NK-92 treated with Interleukin-12 subunit alpha and Interleukin-12 subunit beta, amount 100 ng/mL, for 24 hours (cell line): ENCODE measurements around the gene FGD6.
"Not testable (repeated sequence)": the region's sequence is repeated elsewhere in the genome, so short reads cannot be mapped to it uniquely, and the experiment has no call there.

Experiments used
- DNase-seq: peaks from one replicate; lab custom pipeline; 2025; lab: John Stamatoyannopoulos, UW

FGD6 gene

DNA sequence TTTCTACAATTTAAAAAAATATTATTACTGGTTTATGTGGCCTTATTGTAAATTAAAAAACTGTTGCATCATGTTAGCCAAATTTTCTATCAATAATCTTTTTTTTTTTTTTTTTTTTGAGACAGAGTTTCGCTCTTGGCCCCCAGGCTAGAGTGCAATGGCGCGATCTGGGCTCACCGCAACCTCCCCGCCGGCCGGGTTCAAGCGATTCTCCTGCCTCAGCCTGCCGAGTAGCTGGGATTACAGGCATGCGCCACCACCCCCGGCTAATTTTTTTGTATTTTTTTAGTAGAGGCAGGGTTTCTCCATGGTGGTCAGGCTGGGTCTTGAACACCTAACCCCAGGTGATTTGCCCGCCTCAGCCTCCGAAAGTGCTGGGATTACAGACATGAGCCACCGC is 16.9 kb upstream of the FGD6 start:
- not testable (repeated sequence) for DNase-seq

DNA sequence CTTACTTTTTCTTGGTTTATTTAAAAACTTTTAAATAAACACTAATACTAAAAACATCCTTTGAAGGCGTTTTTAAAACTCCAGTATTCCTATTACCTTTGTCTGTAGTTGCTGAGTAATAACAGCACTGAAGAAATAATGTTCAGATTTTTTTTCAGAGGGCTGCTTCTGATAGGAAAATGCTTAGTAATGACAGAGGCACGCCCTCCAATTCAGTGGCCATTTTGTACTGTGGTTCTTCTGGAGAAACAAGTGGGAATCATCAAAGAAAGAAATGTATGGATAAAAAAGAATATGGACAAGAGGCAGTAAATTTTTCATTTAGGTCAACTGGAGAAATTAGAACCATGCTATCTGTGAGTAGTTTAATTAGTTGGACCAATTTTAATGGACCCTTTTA is 13.9 kb upstream of the FGD6 start:
- no peak for DNase-seq

DNA sequence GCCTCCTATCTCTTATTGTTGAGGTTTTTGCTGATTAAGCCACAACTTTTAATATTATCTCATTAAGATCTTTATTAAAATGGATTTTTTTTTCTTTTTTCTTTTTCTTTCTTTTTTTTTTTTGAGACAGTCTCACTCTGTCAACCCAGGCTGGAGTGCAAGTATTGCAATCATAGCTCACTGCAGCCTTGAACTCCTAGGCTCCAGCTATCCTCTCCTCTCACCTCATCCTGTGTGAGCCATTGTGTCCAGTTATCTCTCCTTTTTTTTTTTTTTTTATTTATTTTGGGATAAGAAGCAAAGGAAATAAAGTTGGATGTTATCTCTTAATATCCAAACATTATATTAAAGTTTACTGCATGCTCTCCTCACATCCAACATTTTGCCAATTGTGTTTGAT is 13.0 kb upstream of the FGD6 start:
- no peak for DNase-seq

DNA sequence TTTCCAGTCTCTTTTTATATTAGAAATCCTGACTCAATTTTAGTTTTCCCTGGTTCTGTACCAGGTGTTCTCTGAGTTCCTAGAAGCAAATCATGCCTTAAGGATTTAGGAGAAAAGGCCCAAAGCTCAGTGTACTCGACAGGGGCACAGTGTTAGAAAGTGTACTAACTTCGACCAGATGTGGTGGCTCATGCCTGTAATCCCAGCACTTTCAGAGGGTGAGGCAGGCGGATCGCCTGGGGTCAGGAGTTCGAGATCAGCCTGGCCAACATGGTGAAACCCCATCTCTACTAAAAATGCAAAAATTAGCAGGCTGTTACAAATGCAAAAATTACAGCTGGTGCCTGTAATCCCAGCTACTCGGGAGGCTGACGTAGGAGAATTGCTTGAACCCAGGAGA is 12.4 kb upstream of the FGD6 start:
- DNase-seq, result no peak

DNA sequence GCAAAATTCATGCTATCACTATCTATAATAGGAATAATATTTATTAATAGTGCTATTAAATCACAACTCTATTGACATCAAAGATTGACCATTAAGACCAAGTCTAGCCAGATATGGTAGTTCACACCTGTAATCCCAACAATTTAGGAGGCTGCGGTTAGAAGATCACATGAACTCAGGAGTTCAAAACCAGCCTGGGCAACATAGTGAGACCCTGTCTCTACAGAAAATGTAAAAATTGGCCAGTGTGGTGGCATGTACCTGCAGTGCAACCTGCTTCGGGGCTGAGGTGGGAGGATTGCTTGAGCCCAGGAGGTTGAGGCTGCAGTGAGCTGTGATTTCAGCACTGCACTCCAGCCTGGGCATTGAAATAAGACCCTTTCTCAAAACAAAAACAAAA is 11.3 kb upstream of the FGD6 start:
- DNase-seq, result no peak

DNA sequence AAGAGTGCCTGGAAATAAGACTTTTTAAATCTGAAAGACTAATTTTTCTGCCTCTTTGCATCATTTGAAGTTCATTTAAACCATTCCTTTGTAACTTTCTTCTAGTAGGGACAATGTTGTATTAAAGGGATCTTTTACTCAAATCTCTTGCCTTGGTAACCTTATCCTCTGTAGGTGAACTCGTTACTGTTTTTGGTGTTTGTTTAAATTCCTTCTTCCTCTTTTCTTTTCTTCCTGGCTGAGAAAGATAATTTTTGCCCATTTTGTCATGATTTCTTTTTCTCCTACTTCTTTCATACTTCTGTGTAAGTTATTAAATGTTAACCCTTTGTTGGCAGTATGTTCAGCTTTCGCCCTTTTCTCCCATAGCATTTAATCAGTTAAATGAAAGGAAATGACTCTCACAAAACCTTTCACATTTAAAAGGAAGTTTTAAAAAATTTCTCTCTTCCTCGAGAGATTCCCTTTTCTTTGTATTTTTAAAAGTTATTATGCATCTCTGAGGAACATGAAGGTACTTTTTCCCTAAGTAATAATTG is 10.6 kb upstream of the FGD6 start:
- no peak for DNase-seq

DNA sequence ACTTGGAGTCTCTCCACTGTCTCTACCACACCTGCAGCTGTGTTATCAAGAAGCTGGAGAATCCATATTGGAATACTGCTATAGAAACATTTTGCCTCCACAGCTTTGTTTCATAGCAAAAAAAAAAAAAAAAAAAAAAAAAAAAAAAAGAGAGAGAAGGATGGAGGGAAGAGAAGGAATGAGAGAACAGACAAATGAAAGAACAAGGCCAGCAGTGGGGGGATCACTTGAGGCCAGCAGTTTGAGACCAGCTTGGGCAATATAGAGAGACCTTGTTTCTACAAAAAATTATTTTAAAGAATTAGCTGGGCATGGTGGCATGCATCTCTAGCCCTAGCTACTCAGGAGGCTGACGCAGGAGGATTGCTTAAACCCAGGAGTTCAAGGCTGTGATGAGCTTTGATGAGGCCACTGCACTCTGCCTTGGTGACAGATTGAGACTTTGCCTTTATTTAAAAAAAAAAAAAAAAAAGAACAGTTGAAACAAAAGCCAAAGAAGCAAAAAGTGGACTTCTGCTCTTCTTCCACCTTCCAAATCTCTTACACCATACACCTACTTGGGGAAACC is 8.5 kb upstream of the FGD6 start:
- no peak for DNase-seq

DNA sequence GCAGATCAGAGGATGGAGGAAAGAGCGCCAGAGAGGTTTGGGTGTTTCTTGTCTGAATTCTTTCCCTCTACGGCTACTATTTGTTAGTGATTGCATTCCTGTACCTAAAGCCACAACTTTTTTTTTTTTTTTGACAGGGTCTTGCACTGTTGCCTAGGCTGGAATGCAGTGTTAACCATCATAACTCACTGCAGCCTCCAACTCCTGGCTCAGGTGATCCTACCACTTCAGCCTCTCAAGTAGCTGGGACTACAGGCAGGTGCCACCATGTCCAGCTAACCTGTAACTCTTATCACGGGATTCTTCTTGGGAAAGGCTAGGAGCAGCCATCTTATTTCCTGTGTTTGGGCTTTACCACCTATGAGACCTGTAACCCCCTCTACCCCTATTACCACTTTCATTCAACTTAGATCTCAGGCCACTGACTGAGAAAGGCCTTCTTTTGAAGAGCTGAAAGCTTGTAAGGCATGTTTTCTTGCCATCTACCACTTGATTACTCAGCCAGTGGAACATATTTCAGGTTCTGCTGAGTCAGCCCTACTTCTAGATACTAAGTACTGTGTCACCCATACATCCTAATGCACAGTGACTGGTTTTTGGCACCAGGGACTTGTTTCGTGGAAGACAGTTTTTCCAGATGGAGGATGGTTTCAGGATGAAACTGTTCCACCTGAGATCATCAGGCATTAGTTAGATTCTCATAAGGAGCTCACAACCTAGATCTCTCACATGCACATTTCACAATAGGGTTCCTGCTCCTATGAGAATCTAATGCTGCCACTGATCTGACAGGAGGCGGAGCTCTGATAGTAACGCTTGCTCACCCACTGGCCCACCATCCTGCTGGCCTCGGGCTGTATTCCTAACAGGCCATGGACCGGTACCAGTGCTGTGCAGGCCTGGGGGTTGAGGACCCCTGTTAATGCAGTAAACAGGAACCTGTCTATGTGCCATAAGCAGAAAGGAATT is 7.2 kb upstream of the FGD6 start:
- DNase-seq, result no peak

DNA sequence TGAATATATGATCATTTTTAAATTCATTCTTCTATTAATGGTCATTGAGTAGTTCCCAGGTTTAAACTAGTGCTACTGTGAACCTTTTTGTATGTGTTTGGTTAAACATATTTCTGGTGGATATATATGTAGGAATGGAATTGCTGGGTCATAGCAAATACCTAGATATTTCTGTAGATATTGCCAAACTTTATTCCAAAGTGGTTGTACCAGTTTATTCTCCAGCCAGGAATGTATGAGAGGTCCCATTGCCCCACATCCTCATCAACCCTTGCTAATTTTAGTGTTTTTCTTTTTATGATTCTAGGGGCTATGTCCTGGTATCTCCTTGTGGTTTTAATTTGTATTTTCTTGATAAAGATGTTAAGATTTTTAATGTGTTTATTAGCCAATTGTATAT is 3.5 kb upstream of the FGD6 start:
- no peak for DNase-seq

DNA sequence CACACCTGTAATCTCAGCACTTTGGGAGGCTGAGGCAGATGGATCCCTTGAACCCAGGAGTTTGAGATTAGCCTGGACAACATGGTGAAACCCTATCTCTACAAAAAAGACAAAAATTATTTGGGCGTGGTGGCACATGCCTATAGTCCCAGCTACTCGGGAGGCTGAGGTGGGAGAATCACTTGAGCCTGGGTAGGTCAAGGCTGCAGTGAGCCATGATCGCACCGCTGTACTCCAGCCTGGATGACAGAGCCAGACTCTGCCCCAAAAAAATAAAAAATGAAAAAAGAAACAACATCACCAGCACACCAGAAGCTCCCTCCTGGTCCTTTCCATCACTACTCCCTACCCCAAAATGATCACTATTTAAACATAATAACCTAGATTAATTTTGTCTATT is 2.9 kb upstream of the FGD6 start:
- DNase-seq, result no peak

DNA sequence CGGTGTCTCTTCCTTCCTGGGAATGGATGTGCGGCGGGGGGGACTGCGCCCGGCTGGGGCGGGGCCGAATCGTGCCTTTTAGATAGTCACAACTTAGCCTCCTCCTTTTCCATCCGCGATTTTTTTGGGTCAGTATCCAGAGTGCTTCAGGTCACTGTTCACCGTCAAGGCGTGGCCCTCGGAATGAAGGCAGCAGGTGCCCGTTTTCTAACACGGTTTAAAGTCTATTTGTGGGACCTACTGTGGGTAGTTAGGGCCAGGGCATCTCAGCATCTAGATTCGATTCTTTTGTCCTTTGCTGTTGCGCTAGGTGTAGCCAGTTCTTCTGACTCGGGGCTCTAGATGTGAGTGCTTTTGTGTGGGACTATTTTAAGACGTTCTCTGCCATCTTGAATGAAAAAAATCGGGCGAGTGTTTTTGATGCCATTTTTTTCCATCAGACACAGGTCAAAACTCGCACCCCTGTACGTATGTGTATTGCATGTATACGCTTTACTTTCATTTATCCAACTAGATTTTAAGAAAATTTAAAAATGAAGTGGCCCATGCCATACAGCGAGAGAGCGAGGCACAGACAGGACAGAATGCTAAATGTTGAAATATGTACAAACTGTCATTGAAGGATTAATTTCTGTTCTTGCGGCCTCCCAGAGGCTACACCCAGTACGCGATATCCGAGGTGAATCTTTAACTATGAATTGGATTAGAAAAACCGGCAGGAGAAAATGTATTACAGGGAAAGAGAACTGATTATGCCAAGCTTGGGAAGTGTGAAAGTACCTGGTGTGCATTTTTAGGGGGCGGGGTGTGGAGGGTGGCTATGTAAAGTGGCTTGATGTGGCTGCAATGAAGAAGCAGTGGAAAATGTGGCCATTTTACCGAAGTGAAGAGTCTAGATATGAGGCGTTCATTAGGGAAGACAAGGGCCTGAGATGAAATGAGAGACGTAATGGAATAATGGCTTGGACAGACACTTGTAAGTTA is 1.2 kb upstream of the FGD6 start:
- DNase-seq, result peak; percentile 40

DNA sequence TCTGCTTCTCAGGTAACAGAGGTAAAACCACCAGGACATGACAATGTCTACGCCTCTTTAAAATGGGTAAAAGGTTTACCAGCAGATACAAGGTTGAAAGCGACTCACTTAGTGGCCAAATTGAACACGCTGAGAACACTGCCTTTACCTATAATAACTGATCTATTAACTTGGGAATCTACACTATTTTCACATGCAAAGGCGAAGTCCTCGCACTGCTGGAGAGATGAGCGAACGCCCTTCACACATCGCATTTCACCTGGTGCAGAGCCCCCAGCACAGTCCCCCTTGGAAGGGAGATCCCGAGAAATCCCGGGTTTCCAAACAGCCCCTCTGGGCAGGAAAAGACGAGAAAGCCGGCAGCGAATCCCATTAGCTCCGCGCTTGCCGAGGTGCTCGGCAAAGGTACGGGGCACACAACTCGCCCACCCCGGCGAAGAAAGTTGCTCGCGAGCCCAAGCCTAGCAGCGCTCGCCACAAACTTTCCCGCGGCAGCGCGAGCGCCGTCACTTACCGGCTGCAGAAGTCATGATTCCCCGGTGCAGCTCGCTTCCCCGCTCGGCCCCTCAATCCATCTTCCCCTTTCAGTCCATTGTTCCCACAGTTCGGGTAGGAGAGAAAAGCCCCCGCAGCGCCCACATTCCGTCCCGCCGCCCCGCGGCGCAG is 423 bp downstream of the FGD6 start:
- DNase-seq, result no peak

DNA sequence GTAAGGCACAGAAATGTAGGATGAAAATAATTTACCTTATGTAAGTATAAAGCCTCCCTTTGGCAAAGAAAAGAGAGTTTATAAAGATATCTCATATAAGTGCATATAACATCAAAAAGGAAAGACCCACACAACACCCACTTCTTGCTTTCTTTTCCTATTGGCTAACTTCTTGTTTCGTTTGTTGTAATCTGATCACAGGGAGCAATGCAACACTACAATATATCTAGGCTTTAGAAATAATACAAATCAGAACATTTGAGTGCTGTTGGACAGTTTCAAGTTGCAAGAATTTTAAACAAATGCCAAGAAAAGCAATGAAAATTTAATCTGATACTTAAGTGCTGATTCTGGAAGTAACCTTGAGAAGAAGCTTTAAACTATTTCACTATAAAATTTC is 1.3 kb downstream of the FGD6 start:
- DNase-seq, result no peak

DNA sequence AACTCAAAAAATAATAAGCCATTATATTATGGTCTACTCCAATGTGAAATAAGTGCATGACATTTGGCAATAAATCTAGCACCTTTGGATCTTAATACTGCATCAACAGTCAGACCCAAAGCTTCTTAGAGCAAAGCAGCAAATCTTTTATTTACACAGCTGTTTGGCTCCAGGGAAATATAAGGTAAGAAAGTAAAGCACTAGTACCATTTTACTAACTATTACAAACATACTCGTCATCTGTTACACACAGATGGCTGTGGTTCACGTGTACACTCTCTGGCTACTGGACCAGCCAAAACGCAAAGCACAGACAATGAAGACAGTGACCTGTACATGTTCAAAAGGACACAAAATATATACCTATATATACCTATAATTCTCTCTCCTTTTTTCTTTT is 2.8 kb downstream of the FGD6 start:
- DNase-seq, result no peak

DNA sequence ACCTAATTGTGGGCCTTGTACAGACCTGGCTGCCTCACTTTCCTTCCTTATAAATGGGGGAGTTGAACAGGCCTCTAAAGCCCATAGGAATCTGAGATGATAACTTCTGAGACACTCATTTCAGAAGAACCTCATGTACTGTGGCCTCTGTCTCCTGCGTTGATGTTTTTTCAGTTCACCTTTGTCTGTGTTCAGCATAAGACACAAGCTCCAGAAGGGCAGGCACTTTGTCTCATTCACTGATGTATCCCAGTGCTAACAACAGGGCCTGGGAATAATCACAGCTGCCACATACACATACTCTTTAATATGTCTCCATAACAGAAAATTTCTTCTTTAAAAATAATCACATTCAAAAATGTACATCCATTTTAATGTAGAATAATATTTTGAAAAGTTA is 3.3 kb downstream of the FGD6 start:
- no peak for DNase-seq

DNA sequence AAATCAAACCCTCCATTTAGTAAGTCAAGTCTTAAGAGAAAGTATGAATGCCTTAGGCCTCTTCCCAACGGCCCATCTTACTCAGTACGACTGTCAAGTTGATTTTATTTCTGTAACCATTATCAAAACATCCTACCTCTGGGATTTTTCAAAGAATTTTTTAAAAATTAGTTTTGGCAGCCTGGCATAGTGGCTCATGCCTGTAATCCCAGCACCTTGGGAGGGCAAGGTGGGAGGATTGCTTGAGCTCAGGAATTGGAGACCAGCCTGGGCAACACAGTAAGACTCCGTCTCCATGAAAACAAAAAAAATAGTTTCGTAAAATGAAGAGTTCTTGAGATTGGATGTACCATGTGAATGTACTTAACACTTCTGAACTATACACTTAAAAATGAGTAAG is 4.1 kb downstream of the FGD6 start:
- DNase-seq, result no peak

DNA sequence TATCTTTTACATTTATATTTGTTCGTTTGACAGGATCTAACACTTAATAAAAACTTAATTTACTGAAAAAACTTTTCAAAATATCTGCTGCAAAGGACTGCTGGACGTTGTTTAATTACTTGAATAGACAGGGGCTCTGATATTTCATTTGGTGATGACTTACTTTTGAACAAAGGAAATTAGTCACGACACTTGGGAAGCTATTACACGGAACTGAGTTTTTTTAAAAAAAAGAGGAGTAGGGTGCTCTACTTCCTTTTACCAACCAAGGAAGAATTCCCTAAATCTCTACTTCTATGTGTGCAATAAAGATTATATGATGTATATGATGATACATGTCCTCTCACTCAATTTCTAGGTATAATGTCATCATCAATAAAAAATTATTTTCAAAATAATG is 4.7 kb downstream of the FGD6 start:
- no peak for DNase-seq

DNA sequence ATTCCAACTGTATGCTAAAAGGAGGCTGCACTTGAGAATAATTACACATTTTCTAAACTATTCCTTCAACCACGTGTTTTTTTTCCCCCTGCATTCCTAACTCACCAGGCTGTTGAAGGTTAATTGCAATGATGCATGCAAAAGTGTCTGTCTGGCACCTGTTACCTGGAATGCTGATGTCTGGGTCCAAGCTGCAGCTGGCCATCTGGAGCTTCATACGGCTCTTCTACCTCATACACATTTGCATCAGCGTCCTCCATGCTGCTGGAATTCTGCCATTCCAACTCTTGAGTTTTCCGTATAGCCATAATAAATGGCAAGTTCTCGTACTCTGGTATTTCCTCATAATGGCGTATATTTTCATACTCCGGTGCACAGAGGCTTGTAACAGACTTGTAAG is 8.6 kb downstream of the FGD6 start:
- no peak for DNase-seq

DNA sequence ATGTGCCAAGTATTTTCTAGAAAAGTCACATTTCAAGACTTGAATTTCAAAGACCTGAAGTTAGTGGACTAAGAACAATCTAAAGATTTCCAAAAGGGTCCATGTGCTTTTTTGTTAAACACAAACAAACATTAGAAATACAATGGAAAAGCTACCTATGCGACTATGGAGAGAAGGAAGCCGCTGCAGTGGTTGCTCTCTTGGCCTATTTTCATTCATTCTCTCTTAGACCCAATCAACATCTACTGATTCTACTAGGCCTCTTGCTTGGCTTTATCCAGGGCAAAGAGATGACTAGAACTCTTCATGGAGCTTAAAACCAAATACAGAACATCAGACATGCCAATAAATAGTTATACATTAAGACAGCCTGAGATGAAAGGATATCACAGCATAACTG is 9.9 kb downstream of the FGD6 start:
- no peak for DNase-seq

DNA sequence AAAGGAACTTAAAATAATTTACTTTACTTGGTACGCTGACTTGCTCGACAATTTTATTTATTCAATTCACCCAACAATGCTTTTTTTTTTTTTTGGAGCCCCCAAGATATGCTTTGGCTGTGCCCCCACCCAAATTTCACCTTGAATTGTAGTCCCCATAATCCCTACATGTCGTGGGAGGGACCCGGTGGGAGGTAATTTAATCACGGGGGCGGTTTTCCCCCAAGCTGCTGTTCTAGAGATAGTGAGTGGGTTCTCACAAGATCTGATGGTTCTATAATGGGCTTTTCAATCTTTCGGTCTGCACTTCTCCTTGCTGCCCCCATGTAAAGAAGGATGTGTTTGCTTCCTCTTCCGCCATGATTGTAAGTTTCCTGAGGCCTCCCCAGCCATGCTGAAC is 10.4 kb downstream of the FGD6 start:
- DNase-seq, result no peak

DNA sequence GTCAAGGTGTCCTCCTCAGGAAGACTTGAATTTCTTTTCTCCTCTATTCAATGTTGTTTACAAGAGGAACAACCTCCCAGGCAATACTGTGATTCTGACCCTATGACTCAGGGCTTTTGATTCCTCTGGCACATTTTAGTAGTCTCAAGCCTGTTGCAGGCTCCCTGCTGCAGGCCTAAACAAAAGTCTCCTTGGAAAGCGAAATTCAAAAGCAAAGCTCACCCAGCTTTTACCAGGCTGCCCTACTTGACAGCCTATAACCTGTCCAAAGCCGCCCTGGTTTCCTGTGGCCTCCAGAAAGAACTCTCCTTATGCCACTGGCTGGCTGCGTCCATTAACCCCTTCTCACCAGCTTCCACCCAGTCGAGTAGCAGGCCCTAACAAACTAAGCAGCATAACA is 11.6 kb downstream of the FGD6 start:
- DNase-seq, result no peak
